ENCODE measurements around the gene COL11A2. TPM values are rescaled to one million over a fixed set of nuclear protein-coding genes. Genes with fewer than 3 reads are reported as not detected.

The COL11A2 gene
- total RNA-seq, 1 experiment from 2014 or later = 1.1 TPM

DNA sequence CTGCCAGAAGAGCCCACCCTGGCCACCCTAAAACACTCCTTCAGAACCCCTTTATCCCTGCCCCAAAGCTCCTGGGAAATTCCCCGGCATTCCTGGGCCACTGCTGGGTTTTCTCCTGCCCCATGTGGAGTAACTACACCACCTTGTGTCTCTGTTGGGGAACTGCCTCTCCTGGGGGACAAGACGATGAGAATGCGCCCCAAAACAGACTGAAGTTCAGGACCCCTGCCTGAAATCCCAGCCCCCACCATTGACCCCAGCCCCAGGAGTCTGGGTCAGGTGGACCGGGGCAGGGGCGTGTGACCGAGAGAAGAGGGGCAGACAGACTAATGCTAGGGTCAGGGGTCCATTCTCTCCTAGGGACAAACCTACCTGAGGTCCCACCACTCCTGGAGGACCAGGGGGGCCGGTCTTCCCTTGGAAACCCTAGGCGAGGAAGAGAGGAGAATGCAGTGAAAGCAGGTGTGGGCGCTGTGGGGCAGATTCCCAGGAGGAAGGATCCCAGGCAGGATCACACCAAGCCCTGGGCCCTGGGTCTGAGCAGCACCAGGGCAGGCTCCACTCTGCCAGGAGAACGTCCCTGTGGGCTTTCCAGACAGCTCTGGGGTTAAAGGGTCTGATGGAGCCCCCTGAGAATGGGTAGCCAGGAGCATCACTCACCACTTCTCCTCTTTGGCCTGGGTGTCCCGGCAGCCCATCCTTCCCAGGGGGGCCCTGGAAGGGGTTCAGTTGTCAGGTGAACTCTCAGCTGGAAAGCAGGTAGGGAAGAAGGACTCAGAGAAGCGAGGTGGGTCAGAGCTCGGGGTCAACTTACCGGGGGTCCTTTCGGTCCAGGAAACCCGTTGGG is 19.4 kb downstream of the COL11A2 start:
- peak; percentile 39 for DNase-seq (ENCODE audit: low read depth)

GRCh38 chr6:33171880-33172687 is 20.2 kb downstream of the COL11A2 start:
- no peak for DNase-seq (ENCODE audit: low read depth)

DNA sequence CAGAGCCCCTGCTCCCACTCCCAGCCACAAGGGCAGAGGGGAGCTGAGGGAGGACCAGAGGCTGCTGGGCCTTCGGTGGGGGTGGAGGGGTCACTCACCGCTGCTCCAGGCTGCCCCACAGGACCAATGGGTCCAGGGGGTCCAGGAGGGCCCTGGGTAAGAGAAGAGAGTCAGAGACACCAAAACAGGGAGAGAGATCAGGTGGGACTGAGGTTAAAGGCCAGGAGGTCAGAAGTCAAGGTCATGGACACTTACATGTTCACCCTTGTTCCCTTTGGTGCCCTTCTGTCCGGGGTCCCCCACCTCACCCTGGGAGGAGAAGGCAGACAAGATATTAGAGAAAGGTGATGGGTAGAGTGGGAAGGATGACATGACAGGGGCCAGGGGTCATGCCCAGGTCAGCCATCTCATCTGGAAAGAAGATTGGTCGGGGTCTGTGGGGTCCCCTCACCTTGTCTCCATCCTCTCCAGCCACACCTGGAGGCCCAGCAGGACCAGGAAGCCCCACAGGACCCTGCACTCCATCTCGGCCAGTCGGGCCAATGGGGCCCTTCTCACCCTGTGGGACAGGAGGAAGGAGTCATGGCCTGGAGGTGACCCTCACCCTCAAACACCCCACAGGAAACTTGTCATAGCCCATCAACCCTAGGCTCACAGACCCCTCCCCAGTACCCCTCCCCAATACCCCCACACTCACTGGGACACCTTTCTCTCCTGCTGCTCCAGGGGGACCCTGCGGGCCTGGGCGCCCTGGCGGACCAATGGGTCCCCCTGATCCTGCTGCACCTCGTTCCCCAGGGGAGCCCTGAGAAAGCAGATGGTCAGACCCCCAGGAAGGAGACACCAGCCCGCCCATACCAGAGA is 21.0 kb downstream of the COL11A2 start:
- no peak for DNase-seq (ENCODE audit: low read depth)

- DNase-seq (ENCODE audit: low read depth) = no peak
Measured at GRCh38 chr6:33170176-33171015, 21.9 kb downstream of the COL11A2 start.

GRCh38 chr6:33169291-33170175 is 22.7 kb downstream of the COL11A2 start:
- DNase-seq (ENCODE audit: low read depth) = no peak

GRCh38 chr6:33168639-33169038 is 23.6 kb downstream of the COL11A2 start:
- no peak for DNase-seq (ENCODE audit: low read depth)

DNA sequence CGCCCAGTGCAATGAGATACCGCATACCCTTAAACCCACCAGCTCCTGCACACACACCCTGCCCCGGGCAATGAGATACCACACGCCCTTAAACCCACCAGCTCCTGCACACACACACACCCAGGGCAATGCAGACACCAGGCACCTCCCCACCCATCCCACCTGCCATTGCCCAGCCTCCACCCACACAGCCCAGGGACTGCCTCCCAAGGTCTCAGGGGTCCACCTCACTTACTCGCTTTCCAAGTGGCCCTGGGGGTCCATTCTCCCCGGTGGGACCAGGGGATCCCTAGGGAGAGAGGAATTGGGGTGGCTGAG is 24.0 kb downstream of the COL11A2 start:
- no peak for DNase-seq (ENCODE audit: low read depth)

DNA sequence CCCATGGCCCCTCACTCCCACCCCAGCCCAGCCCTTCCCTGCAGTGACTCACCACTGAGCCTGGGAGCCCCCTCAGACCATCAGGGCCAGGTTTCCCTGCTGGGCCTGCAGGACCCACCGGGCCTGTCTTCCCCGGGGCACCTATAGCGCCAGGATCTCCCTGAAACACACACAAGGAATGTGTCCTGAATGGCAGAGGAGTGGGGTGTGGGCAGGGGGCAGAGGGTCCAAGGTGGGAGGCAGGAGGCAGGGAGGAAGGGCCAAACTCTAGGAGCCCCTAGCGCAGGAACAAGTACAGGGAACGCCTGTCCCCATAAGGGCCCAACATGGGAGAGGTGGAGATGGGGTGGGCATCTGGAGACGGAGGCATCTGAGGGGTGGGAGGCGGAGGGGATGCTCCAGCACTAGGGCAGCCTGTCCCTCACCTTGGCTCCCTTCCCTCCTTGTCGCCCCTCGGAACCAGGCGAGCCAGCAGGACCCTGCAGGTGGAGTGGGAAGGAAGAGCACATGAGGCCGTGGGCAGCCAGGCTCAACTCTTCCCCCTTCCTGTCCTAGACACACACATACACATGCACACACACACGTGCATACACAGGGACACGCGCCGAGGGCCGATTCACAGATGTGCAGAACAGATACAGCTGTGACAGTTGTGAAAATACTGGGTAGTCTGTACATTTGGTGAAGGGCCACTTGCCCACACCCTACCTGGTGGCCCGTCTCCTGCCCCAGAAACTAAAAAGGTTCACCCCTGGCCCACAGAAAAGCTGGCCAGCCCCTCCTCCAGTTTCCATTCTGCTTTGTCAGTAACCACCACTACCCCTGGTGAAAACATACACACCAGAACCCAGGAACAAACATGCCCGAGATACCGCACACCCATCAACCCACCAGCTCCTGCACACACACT is 24.6 kb downstream of the COL11A2 start:
- DNase-seq (ENCODE audit: low read depth) = no peak

DNA sequence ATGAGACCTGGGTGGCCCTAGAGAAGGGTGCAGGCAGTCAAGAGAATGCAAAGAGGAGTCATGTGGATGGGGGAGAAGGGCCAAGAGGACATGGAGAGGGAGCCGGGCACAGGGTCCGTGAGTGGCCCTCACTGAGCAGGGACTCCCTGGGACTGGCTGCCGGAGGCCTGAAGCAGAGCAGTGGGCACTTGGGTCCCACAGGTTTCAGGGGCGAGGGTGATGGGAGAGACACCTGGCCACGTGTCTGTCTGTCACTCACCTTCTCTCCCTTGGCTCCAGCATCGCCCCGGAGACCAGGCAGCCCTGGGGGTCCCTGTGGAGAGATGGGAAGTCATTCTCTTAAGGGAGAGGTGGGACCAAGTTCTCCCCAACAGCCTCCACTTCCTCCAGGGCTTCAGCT is 25.5 kb downstream of the COL11A2 start:
- no peak for DNase-seq (ENCODE audit: low read depth)

- DNase-seq (ENCODE audit: low read depth) = no peak
Measured at GRCh38 chr6:33166363-33166762, 25.9 kb downstream of the COL11A2 start.

GRCh38 chr6:33165581-33166258 is 26.5 kb downstream of the COL11A2 start:
- no peak for DNase-seq (ENCODE audit: low read depth)

GRCh38 chr6:33164665-33165373 is 27.4 kb downstream of the COL11A2 start:
- DNase-seq (ENCODE audit: low read depth) = no peak

- no peak for DNase-seq (ENCODE audit: low read depth)
Measured at GRCh38 chr6:33164176-33164575, 28.1 kb downstream of the COL11A2 start.

GRCh38 chr6:33163540-33163939 is 28.7 kb downstream of the COL11A2 start:
- DNase-seq (ENCODE audit: low read depth) = no peak

GRCh38 chr6:33161354-33162331 is 30.6 kb downstream of the COL11A2 start:
- peak; percentile 72 for DNase-seq (ENCODE audit: low read depth)

- DNase-seq (ENCODE audit: low read depth) = peak; percentile 99
Measured at GRCh38 chr6:33160728-33161344, 31.4 kb downstream of the COL11A2 start.
